DOHH2 (cell line): Measurements from ENCODE around the gene FGGY.

Experiments used
- H3F3A ChIP-seq: fragments of 200-600 bp; sonication (generic), shearing (Covaris generic); 2 replicates; pipeline ENCODE4 v1.6.0; 2016; ENCODE audit warnings: antibody characterized with exemption, mild to moderate bottlenecking; ENCODE audit not compliant: control insufficient read depth, insufficient read depth
- H3K27ac ChIP-seq: fragments of 200-600 bp; sonication (generic); 2 replicates; pipeline ENCODE4 v1.5.1; 2014; ENCODE audit warnings: low read depth, mild to moderate bottlenecking, low read length, moderate library complexity
- H3K27me3 ChIP-seq: fragments of 200-600 bp; sonication (generic); 2 replicates; pipeline ENCODE4 v1.6.1; 2014; ENCODE audit warnings: mild to moderate bottlenecking, low read length, mixed read lengths; ENCODE audit not compliant: control insufficient read depth
- H3K36me3 ChIP-seq: fragments of 200-600 bp; sonication (generic); 2 replicates; pipeline ENCODE4 v1.6.1; 2014; ENCODE audit warnings: mild to moderate bottlenecking, low read length, moderate library complexity, mixed read lengths; ENCODE audit not compliant: control insufficient read depth
- H3K4me1 ChIP-seq: fragments of 200-600 bp; sonication (generic); 2 replicates; pipeline ENCODE4 v1.6.1; 2014; ENCODE audit warnings: mild to moderate bottlenecking, low read length, mixed read lengths; ENCODE audit not compliant: control insufficient read depth
- H3K4me2 ChIP-seq: fragments of 200-600 bp; sonication (generic); 2 replicates; pipeline ENCODE4 v1.6.0; 2014; ENCODE audit warnings: mild to moderate bottlenecking, low read length, moderate library complexity
- H3K4me3 ChIP-seq: fragments of 200-600 bp; sonication (generic); 2 replicates; pipeline ENCODE4 v1.5.1; 2014; ENCODE audit warnings: mild to moderate bottlenecking, low read length, mixed read lengths
- H3K79me2 ChIP-seq: fragments of 200-600 bp; sonication (generic); 2 replicates; pipeline ENCODE4 v1.6.1; 2014; ENCODE audit warnings: mild to moderate bottlenecking, low read length, mixed read lengths; ENCODE audit not compliant: control insufficient read depth
- H3K9me2 ChIP-seq: fragments of 200-600 bp; sonication (generic); replicated peaks from 2 replicates; pipeline ENCODE4 v1.6.1; 2014; ENCODE audit warnings: mild to moderate bottlenecking, low read length, mixed read lengths; ENCODE audit not compliant: control insufficient read depth
- H3K9me3 ChIP-seq: fragments of 200-600 bp; sonication (generic); 2 replicates; pipeline ENCODE4 v1.6.1; 2014; ENCODE audit warnings: antibody characterized with exemption, low read length, mixed read lengths; ENCODE audit not compliant: control insufficient read depth, insufficient read depth
- H4K20me1 ChIP-seq: fragments of 200-600 bp; sonication (generic); 2 replicates; pipeline ENCODE4 v1.6.0; 2014; ENCODE audit warnings: low read depth, mild to moderate bottlenecking, antibody characterized with exemption, low read length, moderate library complexity; ENCODE audit not compliant: control insufficient read depth, insufficient read depth
- CTCF ChIP-seq: fragments of 200-600 bp; sonication (generic); IDR thresholded peaks from one replicate; pipeline ENCODE4 v1.5.1; 2014; ENCODE audit warnings: antibody characterized with exemption, mild to moderate bottlenecking, low read depth, low read length; ENCODE audit not compliant: poor library complexity, severe bottlenecking
- EZH2phosphoT487 ChIP-seq: fragments of 200-600 bp; sonication (generic); IDR thresholded peaks from 2 replicates; pipeline ENCODE4 v1.6.1; 2017; ENCODE audit warnings: borderline replicate concordance, mild to moderate bottlenecking, antibody characterized with exemption, low read length, moderate library complexity, mixed read lengths

Gene FGGY

GRCh38 chr1:59408608-59409240 lies 111.8 kb downstream of the FGGY start:
- Histone ChIP-seq H3K79me2 (no peaks in the 10 kb centered on the region), H3K36me3 (no peaks in the 10 kb centered on the region), H3K4me2 (no peak overlapping the region), H3F3A (no peaks in the 10 kb centered on the region), H3K4me1 (no peaks in the 10 kb centered on the region), H3K27me3 (no peaks in the 10 kb centered on the region), H3K9me3 (no peaks in the 10 kb centered on the region), H3K4me3 (no peak overlapping the region), H4K20me1 (no peaks in the 10 kb centered on the region), H3K27ac (no peak overlapping the region), H3K9me2 (no peaks in the 10 kb centered on the region)
- TF ChIP-seq EZH2phosphoT487 (no peak), CTCF (no peak)

GRCh38 chr1:59409549-59409948 lies 112.7 kb downstream of the FGGY start:
- no peaks in the 10 kb centered on the region for H4K20me1 ChIP-seq
- no peak overlapping the region for H3K27ac ChIP-seq
- H3K4me3 ChIP-seq: no peak overlapping the region
- H3K36me3 ChIP-seq: no peaks in the 10 kb centered on the region
- H3K9me2 ChIP-seq: no peaks in the 10 kb centered on the region
- no peaks in the 10 kb centered on the region for H3K4me1 ChIP-seq
- no peaks in the 10 kb centered on the region for H3K9me3 ChIP-seq
- no peaks in the 10 kb centered on the region for H3K79me2 ChIP-seq
- no peak overlapping the region for H3K4me2 ChIP-seq
- H3F3A ChIP-seq: no peaks in the 10 kb centered on the region
- TF ChIP-seq EZH2phosphoT487 (no peak), CTCF (no peak)
- no peaks in the 10 kb centered on the region for H3K27me3 ChIP-seq

GRCh38 chr1:59409986-59410385 lies 113.1 kb downstream of the FGGY start:
- Histone ChIP-seq H3K79me2 (no peaks in the 10 kb centered on the region), H3K27me3 (no peaks in the 10 kb centered on the region), H3K27ac (no peak overlapping the region), H3K4me2 (no peak overlapping the region), H3K9me2 (no peaks in the 10 kb centered on the region), H3K4me3 (no peak overlapping the region), H3K9me3 (no peaks in the 10 kb centered on the region), H3K4me1 (no peaks in the 10 kb centered on the region), H3F3A (no peaks in the 10 kb centered on the region), H3K36me3 (no peaks in the 10 kb centered on the region), H4K20me1 (no peaks in the 10 kb centered on the region)
- TF ChIP-seq CTCF (no peak), EZH2phosphoT487 (no peak)

GRCh38 chr1:59410457-59410856 lies 113.6 kb downstream of the FGGY start:
- TF ChIP-seq CTCF (no peak), EZH2phosphoT487 (no peak)
- H3K4me2 ChIP-seq: no peak overlapping the region

More at GRCh38 chr1:59410457-59410856, 113.6 kb downstream of the FGGY start:
- H3K9me3 ChIP-seq: no peaks in the 10 kb centered on the region
- H3K79me2 ChIP-seq: no peaks in the 10 kb centered on the region
- no peaks in the 10 kb centered on the region for H3K4me1 ChIP-seq
- H3K4me3 ChIP-seq: no peak overlapping the region
- H3K27ac ChIP-seq: no peak overlapping the region
- no peaks in the 10 kb centered on the region for H3K36me3 ChIP-seq
- no peaks in the 10 kb centered on the region for H3K27me3 ChIP-seq
- no peaks in the 10 kb centered on the region for H3K9me2 ChIP-seq
- H3F3A ChIP-seq: no peaks in the 10 kb centered on the region
- no peaks in the 10 kb centered on the region for H4K20me1 ChIP-seq
